IPS-15b (cell line): ENCODE data around the gene TNFRSF25.

Experiments
- H3K27me3 ChIP-seq: one replicate; pipeline ENCODE4 v1.6.1; 2013; ENCODE audit warnings: low read length; ENCODE audit not compliant: control insufficient read depth, insufficient read depth
- H3K36me3 ChIP-seq: one replicate; pipeline ENCODE4 v1.6.1; 2013; ENCODE audit warnings: low read length; ENCODE audit not compliant: control insufficient read depth, insufficient read depth
- H3K4me1 ChIP-seq: one replicate; pipeline ENCODE4 v1.6.1; 2013; ENCODE audit warnings: mild to moderate bottlenecking, low read length; ENCODE audit not compliant: control insufficient read depth, insufficient read depth
- H3K4me3 ChIP-seq: one replicate; pipeline ENCODE4 v1.5.1; 2013; ENCODE audit warnings: low read depth, low read length
- H3K9ac ChIP-seq: one replicate; pipeline ENCODE4 v1.6.1; 2013; ENCODE audit warnings: low read depth, mild to moderate bottlenecking, low read length
- H3K9me3 ChIP-seq: one replicate; pipeline ENCODE4 v1.6.1; 2013; ENCODE audit warnings: mild to moderate bottlenecking, low read length; ENCODE audit not compliant: control insufficient read depth, insufficient read depth

Gene TNFRSF25

DNA sequence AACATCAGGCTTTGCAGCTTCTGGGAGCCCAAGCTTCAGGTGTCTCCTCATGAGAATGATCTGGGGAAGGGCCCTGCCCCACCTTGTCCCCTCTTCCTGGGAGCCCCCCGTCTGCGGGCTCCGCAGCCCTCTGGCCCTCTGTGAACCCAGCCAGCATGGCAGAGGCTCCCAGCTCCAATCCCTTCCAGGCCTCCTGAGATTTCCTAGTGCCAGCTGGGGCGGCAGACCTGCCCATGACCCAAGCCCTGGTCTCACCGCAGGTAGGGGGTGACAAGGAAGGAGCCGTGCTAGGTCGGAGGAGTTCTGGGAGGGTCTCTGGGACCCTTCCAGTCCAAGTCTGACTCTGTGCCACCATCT, 17.8 kb upstream of the TNFRSF25 start:
- peaks cover 3% of the 10 kb centered on the region for H3K4me1 ChIP-seq
- peaks cover 5% of the 10 kb centered on the region for H3K27me3 ChIP-seq
- H3K9me3 ChIP-seq: no peaks in the 10 kb centered on the region
- no peaks in the 10 kb centered on the region for H3K36me3 ChIP-seq
- H3K4me3 ChIP-seq: no peak overlapping the region
- no peak overlapping the region for H3K9ac ChIP-seq

- Histone ChIP-seq H3K27me3 (peaks cover 5% of the 10 kb centered on the region), H3K9ac (no peak overlapping the region), H3K9me3 (no peaks in the 10 kb centered on the region), H3K4me1 (peaks cover 3% of the 10 kb centered on the region), H3K36me3 (no peaks in the 10 kb centered on the region), H3K4me3 (no peak overlapping the region)
Observed at GRCh38 chr1:6483017-6483760, 17.2 kb upstream of the TNFRSF25 start.

- H3K9me3 ChIP-seq: no peaks in the 10 kb centered on the region
- H3K4me1 ChIP-seq: peaks cover 3% of the 10 kb centered on the region
- H3K27me3 ChIP-seq: peaks cover 5% of the 10 kb centered on the region
- no peaks in the 10 kb centered on the region for H3K36me3 ChIP-seq
- H3K4me3 ChIP-seq: no peak overlapping the region
- no peak overlapping the region for H3K9ac ChIP-seq
Observed at GRCh38 chr1:6481820-6482219, 15.8 kb upstream of the TNFRSF25 start.

GRCh38 chr1:6477039-6477820, 11.3 kb upstream of the TNFRSF25 start:
- no peak overlapping the region for H3K9ac ChIP-seq
- no peaks in the 10 kb centered on the region for H3K9me3 ChIP-seq
- H3K4me3 ChIP-seq: no peak overlapping the region
- H3K4me1 ChIP-seq: peaks cover 5% of the 10 kb centered on the region
- peaks cover 12% of the 10 kb centered on the region for H3K36me3 ChIP-seq
- no peaks in the 10 kb centered on the region for H3K27me3 ChIP-seq

DNA sequence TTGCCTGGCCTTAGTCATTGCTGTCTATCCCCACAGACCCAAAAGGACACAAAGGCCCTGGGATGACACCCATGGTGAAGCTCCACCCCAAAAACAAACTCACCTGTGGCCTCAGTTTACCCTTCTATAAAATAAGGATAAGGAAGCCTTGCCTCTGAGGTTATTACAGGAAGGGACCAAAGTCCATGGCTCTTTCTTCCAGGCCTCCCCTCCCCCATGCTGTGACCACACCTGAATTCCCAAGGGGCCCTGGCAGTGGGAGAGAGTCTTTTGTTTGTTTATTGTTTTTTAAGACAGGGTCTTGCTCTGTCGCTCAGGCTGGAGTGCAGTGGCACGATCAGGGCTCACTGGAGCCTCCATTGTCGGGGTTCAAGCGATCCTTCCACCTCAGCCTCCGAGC, 10.5 kb upstream of the TNFRSF25 start:
- H3K9me3 ChIP-seq: no peaks in the 10 kb centered on the region
- no peak overlapping the region for H3K4me3 ChIP-seq
- H3K27me3 ChIP-seq: no peaks in the 10 kb centered on the region
- peaks cover 18% of the 10 kb centered on the region for H3K36me3 ChIP-seq
- peaks cover 11% of the 10 kb centered on the region for H3K4me1 ChIP-seq
- no peak overlapping the region for H3K9ac ChIP-seq

- Histone ChIP-seq H3K4me3 (peak overlapping the region; percentile 26), H3K4me1 (peaks cover 11% of the 10 kb centered on the region), H3K9ac (no peak overlapping the region), H3K9me3 (no peaks in the 10 kb centered on the region), H3K27me3 (no peaks in the 10 kb centered on the region), H3K36me3 (peaks cover 22% of the 10 kb centered on the region)
Observed at GRCh38 chr1:6475381-6476133, 9.6 kb upstream of the TNFRSF25 start.

DNA sequence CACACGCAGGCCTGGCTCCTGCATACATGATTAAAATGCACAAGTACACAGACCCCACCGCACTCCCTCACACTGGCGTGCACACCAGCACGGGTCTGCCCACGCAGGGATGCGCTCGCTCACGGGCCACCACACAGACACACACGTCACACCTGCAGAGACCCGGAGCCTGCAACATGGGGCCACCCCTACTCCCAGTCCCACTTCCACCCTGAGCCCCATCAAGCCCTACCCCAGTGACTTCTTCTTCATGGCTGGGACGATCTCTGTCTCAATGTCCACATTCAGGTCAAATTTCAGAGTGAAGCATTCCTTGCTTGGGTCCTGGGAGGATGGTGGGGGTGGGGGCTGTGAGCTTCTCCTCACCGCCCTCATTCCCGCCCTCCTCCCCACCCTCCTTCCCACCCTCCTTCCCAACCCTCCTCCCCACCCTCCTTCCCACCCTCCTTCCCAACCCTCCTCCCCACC, 8.9 kb upstream of the TNFRSF25 start:
- Histone ChIP-seq H3K36me3 (peaks cover 29% of the 10 kb centered on the region), H3K4me3 (no peak overlapping the region), H3K9me3 (no peaks in the 10 kb centered on the region), H3K9ac (peak overlapping the region; percentile 24), H3K27me3 (no peaks in the 10 kb centered on the region), H3K4me1 (peaks cover 11% of the 10 kb centered on the region)

DNA sequence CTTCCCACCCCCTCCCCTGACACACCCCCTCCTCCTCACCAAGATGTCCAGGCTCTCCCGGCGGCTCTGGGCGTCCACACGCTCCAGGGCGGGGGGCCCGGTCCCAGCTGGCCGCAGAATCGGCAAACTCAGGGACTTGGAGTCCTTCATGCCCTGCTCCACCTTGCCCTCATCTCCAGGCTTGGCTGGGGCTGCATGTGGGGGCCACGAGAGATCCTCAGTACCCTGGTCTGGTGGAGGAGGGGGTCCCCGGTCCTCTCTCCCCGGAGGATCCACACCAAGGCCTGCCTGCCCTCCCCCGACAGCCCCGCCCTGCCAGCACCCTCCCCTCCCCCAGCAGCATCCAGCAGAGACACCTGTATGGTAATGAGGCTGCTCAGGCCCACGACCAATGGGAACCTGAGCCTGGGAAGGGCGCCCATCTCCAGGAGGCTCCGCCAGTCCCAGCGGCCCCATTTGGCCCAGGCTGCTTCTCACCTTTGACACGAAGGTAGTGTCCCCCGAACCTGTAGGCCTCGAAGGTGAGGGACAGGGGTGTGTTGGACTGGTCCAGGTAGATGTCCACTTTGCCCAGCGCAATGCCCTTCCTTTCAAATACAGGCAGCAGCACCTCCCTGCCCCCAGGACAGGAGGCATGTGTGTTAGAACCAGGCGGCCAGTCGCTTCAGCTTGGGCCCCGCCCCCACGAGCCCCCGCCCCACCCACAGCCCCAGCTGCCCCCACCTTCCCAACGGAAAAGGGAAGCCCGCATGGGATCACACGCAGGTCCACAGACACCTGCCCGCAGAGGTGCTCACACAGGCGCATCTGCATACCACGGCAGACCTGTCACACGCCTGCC, 8.2 kb upstream of the TNFRSF25 start:
- H3K4me1 ChIP-seq: peaks cover 11% of the 10 kb centered on the region
- no peak overlapping the region for H3K4me3 ChIP-seq
- no peaks in the 10 kb centered on the region for H3K9me3 ChIP-seq
- peaks cover 34% of the 10 kb centered on the region for H3K36me3 ChIP-seq
- peak overlapping the region; percentile 24 for H3K9ac ChIP-seq
- H3K27me3 ChIP-seq: no peaks in the 10 kb centered on the region

- Histone ChIP-seq H3K9me3 (no peaks in the 10 kb centered on the region), H3K27me3 (no peaks in the 10 kb centered on the region), H3K4me1 (peaks cover 11% of the 10 kb centered on the region), H3K36me3 (peaks cover 45% of the 10 kb centered on the region), H3K9ac (no peak overlapping the region), H3K4me3 (no peak overlapping the region)
Observed at GRCh38 chr1:6473156-6473555, 7.2 kb upstream of the TNFRSF25 start.

DNA sequence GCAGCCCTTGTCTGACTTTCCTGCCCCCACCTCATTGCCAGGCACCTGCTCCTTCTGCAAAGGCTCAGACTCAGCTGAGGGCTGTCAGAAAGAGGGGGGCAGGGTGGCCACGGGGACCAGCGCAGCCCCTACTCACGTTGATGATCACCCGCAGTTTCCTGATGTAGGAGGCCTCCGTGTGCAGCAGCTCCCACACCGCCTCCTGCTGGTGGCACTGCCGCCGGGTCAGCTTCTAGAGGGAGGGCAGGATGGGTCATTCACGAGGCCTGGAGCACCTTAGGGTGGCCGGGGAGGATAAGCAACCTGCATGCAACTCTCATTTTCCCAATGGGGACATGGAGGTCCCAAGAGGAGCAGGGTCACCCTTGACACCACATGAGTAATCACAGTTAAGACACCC, 6.4 kb upstream of the TNFRSF25 start:
- Histone ChIP-seq H3K9me3 (no peaks in the 10 kb centered on the region), H3K36me3 (peaks cover 48% of the 10 kb centered on the region), H3K4me3 (no peak overlapping the region), H3K27me3 (no peaks in the 10 kb centered on the region), H3K9ac (no peak overlapping the region), H3K4me1 (peaks cover 11% of the 10 kb centered on the region)

DNA sequence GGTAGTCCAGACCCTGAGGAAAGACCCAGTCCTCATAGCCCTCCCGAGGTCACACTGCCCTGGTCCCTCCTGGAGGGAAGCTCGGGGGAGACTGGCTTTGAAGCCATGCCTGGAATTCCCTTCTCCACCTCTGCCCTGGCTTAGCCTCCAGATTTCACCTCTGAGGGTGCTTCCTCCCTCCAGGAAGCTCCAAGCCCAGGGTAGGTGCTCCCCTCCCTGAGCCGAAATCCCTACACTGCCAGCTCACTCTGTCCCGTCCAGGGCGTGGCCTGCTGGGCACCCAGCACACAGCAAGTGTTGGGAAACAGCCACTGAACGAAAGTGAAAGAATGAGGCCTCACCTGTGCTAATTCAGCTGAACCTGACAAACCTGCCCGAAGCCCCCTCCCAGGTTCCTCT, 6.0 kb upstream of the TNFRSF25 start:
- no peaks in the 10 kb centered on the region for H3K27me3 ChIP-seq
- peaks cover 11% of the 10 kb centered on the region for H3K4me1 ChIP-seq
- peak overlapping the region; percentile 13 for H3K4me3 ChIP-seq
- H3K9me3 ChIP-seq: no peaks in the 10 kb centered on the region
- H3K9ac ChIP-seq: no peak overlapping the region
- peaks cover 50% of the 10 kb centered on the region for H3K36me3 ChIP-seq
